ENCODE measurements around the gene EFNA2.

GRCh38 chr19:1247748-1248138 lies 37.9 kb upstream of the EFNA2 start:
- TF ChIP-seq, protein P1, sequence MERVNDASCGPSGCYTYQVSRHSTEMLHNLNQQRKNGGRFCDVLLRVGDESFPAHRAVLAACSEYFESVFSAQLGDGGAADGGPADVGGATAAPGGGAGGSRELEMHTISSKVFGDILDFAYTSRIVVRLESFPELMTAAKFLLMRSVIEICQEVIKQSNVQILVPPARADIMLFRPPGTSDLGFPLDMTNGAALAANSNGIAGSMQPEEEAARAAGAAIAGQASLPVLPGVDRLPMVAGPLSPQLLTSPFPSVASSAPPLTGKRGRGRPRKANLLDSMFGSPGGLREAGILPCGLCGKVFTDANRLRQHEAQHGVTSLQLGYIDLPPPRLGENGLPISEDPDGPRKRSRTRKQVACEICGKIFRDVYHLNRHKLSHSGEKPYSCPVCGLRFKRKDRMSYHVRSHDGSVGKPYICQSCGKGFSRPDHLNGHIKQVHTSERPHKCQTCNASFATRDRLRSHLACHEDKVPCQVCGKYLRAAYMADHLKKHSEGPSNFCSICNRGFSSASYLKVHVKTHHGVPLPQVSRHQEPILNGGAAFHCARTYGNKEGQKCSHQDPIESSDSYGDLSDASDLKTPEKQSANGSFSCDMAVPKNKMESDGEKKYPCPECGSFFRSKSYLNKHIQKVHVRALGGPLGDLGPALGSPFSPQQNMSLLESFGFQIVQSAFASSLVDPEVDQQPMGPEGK (CRISPR knock-in tag; IDR thresholded peaks at IDR 0.05; ENCODE audit: borderline replicate concordance): no peak
- no peak for TF ChIP-seq ZFP30 (CRISPR knock-in tag; IDR thresholded peaks at IDR 0.05)
- no peak for TF ChIP-seq ZFP3 (CRISPR knock-in tag; IDR thresholded peaks at IDR 0.05)
- TF ChIP-seq OSR1 (CRISPR knock-in tag; IDR thresholded peaks at IDR 0.05): no peak
- TF ChIP-seq, protein P2, sequence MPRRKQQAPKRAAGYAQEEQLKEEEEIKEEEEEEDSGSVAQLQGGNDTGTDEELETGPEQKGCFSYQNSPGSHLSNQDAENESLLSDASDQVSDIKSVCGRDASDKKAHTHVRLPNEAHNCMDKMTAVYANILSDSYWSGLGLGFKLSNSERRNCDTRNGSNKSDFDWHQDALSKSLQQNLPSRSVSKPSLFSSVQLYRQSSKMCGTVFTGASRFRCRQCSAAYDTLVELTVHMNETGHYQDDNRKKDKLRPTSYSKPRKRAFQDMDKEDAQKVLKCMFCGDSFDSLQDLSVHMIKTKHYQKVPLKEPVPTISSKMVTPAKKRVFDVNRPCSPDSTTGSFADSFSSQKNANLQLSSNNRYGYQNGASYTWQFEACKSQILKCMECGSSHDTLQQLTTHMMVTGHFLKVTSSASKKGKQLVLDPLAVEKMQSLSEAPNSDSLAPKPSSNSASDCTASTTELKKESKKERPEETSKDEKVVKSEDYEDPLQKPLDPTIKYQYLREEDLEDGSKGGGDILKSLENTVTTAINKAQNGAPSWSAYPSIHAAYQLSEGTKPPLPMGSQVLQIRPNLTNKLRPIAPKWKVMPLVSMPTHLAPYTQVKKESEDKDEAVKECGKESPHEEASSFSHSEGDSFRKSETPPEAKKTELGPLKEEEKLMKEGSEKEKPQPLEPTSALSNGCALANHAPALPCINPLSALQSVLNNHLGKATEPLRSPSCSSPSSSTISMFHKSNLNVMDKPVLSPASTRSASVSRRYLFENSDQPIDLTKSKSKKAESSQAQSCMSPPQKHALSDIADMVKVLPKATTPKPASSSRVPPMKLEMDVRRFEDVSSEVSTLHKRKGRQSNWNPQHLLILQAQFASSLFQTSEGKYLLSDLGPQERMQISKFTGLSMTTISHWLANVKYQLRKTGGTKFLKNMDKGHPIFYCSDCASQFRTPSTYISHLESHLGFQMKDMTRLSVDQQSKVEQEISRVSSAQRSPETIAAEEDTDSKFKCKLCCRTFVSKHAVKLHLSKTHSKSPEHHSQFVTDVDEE (CRISPR knock-in tag; IDR thresholded peaks at IDR 0.05): no peak
- no peak for TF ChIP-seq ZC3H10 (CRISPR knock-in tag; IDR thresholded peaks at IDR 0.05)
- no peak for TF ChIP-seq GLIS3 (CRISPR knock-in tag; IDR thresholded peaks at IDR 0.05)
- TF ChIP-seq RARB (CRISPR knock-in tag; IDR thresholded peaks at IDR 0.05): no peak
